DMS53 treated with DMSO at 0.1 percent for 48 hours (cell line): ENCODE results near the gene ACSL1.
"Not testable (repeated sequence)": the region's sequence is repeated elsewhere in the genome, so short reads cannot be mapped to it uniquely, and the experiment has no call there.

Experiments used
- DNase-seq: peaks from one replicate; lab custom pipeline; 2025; ENCODE audit not compliant: unreplicated experiment; lab: John Stamatoyannopoulos, UW

The ACSL1 gene

DNA sequence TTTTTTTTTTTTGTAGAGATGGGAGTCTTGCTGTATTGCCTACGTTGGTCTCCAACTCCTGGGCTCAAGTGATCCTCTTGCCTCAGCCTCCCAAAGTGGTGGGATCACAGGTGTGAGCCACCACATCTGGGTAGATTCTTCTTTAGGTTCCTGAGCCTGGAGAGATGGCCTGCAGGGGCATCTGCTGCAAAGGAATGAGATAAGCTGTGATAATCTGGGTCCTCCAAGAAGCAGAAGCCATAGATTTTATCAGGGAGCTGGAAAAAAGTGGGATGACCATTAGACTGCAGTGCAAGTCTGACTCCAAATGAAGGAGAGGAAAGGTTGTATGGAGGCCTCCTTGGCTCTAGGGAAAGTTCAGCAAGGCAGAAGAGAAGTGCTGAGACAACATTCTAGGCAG, 19.0 kb upstream of the ACSL1 start:
- DNase-seq = no peak

GRCh38 chr4:184843984-184844554, 18.3 kb upstream of the ACSL1 start:
- DNase-seq = no peak

DNA sequence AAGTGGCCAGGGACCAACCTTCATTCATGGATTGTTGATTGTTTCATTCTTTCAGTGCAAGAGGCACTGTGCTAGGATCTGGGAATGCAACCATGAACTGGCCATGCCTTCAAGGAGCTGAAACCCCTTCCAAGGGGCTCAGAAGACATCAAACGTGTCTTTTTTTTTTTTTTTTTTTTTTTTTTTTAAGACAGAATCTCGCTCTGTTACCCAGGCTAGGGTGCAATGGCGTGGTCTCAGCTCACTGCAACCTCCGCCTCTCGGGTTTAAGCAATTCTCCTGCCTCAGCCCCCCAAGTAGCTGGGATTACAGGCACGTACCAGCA, 13.3 kb upstream of the ACSL1 start:
- DNase-seq = not testable (repeated sequence)

DNA sequence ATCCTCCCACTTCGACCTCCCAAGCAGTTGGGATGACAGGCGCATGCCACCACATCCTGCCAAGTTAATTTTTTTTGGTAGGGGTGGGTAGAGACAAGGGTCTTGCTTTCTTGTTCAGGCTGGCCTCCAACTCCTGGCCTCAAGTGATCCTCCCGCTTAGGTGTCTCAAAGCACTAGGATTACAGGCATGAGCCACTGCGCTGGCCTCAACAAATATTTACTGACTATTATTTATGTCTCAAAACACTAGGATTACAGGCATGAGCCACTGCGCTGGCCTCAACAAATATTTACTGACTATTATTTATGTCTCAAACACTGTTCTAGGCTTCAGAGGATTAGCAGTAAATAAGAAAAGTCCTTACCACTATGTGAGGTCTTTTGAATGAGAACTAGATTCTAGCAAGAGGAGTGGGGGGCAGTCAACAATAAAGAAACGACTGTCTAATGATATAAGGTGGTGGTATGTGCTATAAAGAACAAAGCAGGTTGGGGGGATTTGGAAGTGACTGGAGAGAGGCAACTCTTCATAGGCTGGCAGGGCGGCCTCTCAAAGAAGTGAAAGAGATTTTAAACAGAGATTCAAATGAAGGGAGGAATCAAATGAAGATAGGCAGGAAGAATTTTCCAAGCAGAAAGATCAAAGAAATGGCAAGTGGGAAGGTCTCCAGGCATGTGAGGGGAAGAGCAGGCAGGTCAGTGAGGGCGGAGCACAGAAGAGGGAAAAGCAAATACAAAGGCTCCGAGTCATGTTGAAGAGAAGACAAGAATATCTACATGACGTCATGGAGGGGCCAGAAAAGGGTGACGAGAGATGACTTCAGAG, 12.7 kb upstream of the ACSL1 start:
- peak; percentile 92 for DNase-seq

DNA sequence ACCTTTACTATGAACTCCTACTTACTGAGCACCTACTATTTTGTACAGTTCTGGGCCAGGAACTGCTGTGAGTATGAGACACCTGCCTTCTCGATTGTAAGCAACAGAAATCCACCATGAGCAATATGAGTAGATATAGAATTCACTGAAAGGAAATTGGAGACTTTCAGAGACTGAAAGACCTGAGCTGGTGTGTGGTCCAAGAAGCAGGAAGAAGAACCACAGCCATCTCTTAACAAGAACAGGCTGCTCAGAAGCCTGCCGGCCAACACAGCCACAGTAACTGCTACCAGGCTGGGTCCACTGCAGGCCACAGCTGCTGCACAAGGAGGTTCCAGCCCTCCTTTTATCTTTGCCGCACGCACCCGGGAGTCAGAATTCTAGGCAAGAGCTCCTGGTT, 10.8 kb upstream of the ACSL1 start:
- no peak for DNase-seq

GRCh38 chr4:184833046-184833838, 7.5 kb upstream of the ACSL1 start:
- no peak for DNase-seq

DNA sequence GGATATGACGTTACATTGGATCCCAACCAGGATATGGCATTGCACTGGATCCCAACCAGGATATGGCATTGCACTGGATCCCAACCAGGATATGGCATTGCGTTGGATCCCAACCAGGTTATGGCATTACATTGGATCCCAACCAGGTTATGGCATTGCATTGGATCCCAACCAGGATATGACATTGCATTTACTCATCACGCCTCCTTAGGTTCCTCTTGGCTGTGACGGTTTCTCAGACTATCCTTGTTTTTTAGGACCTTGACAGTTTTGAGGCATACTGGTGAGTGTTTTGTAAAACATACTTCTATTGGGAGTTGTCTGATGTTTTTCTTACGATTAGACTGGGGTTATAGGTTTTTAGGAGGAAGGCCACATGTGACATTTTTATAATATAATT, 5.4 kb upstream of the ACSL1 start:
- DNase-seq = no peak

DNA sequence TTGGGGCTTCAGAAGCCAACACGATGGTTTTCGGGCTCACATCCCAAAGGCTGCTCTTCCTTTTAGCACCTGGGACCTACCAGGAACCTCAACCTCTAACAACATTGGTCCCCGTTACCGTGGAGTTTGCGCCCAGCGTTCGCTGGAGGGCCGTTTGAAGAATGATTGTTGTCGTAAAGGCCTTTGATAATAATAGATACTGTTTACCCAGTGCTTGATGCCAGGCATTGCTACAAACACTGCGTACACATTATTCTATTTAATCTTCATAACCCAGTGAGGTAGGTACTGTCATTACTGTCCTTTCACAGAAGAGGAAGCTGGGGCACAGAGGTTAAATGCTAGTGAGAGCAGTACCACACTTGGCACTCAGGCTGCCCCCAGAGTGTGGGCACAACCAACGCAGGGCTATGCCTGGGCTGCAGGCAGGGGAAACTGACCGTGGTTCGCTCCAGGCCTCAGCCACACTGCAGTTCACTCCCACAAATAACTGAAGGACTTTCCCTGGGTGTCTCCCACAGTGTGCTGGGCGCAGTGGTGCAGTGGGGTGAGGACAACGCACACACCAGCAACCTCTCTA, 1.0 kb upstream of the ACSL1 start:
- DNase-seq = peak; percentile 4

DNA sequence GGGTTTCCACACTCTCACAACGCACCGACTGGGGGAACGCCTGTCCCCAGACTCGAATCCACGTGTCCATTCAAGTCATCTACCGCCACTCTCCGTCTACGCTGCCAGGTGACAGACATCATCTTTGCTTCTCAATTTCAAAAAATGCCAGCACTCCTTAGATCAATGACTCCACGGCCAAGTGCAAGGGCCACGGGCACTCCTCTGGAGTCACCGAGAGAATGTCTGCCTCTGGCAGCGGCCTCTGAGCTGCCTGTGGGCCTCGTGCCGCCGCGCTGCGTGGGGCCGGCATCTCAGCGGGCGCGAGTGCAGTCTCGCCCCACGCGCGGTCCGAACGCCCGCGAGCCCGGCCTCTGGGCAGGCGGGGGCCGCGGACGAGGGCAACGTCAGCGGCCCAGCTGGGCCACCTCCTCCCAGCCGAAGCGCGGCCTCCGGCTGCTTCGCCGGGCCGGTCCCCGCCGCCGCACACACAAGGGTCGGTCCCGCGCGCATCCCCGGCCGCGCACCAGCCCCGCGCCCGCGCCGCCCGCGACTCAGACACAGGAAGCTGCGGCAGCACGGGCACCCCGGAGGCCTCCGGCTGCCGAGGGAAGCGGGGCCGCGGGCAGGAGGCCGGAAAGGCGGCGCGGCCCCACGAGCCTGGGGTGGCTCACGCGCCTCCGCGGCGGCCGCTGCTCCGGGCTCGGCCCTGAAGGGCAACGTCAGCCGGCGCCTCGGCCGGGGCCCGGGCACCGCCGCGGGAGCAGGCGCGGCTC, 450 bp downstream of the ACSL1 start:
- DNase-seq = peak; percentile 5

GRCh38 chr4:184824776-184825084, 1.0 kb downstream of the ACSL1 start:
- no peak for DNase-seq

- no peak for DNase-seq
Observed at GRCh38 chr4:184824081-184824775, 1.5 kb downstream of the ACSL1 start.

DNA sequence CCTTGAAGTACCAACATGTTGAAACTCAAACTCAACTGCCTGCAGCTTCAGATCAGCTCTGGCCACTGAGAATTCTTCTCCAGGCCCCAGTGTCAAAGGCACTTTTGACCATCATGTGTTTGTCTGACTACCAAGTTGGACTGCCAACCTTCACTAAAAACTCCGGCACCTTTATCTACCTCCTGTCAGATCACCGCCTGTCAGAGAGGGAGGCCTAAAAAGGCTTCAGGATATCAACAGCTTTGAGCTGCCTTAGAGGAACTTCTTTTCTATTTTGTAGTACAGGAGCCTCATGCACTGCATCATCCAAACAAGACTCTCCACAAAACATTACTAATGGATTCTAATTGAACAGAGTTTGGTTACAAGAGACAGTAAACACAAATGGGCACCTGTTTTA, 2.8 kb downstream of the ACSL1 start:
- DNase-seq = no peak

GRCh38 chr4:184822356-184822755, 3.4 kb downstream of the ACSL1 start:
- no peak for DNase-seq

- DNase-seq = no peak
Observed at GRCh38 chr4:184821242-184821641, 4.5 kb downstream of the ACSL1 start.

- DNase-seq = no peak
Observed at GRCh38 chr4:184819786-184820185, 6.0 kb downstream of the ACSL1 start.

- DNase-seq = no peak
Observed at GRCh38 chr4:184818216-184818564, 7.6 kb downstream of the ACSL1 start.

- DNase-seq = no peak
Observed at GRCh38 chr4:184817494-184818215, 8.1 kb downstream of the ACSL1 start.

- no peak for DNase-seq
Observed at GRCh38 chr4:184816962-184817361, 8.8 kb downstream of the ACSL1 start.

DNA sequence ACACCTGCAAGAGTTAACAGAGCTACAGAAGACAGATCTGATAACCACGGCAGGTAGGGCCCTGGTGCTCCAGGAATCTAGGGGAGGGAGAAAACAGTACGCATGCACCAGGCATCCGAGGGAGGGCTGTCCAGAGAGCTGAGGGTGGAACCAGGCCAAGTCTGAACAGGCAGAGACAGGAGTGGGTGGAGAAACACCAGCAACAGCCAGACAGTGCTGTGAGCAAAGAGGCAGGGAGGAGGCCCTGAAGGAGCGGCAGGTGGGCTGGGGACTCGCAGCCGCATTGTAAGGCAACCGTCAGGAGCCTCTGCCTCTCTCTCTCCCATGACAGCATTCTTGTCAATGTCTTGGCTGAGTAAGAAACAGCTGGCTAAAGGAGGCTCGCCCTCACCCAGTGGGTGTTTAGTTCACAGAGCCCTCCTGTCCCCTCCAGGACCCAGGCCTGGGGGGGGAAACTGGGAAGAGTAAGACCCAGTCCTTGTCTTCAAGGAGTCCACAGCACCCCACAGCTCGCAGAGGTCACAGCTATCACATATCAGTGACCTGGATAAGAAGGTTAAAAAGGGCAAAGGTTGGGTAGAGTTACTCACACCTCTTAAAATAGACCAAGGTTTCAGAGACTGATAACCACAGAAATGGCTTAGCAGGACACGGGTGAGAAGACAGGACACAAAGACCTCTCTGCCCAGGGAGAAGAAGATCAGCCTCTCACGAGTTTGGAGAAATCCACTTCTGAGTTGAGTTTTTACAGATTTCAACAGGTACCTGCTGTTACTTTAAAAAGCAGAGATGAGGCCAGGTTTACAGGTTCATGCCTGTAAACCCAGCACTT, 10.5 kb downstream of the ACSL1 start:
- DNase-seq = peak; percentile 56
